SK-N-SH (cell line): Measurements from ENCODE around the gene MANF.

Source experiments
- EP300 ChIP-seq, 2 experiments: IDR thresholded peaks; 2 replicates each; pipeline versions ENCODE4 v1.4.0 to v1.6.1; 2012; ENCODE audit warnings: borderline replicate concordance in 1 of 2, low read depth in 1 of 2, low read length in 1 of 2
- JUND ChIP-seq: IDR thresholded peaks from 2 replicates; pipeline ENCODE4 v1.4.0; 2012
- MXI1 ChIP-seq: IDR thresholded peaks from 2 replicates; pipeline ENCODE4 v1.6.1; 2012; ENCODE audit warnings: mild to moderate bottlenecking, low read depth, low read length, improper control_type of control experiment
- SIN3A ChIP-seq: IDR thresholded peaks from 2 replicates; pipeline ENCODE4 v1.6.1; 2012; ENCODE audit warnings: low read depth, mild to moderate bottlenecking, low read length, moderate library complexity, borderline replicate concordance
- YY1 ChIP-seq: IDR thresholded peaks from 2 replicates; pipeline ENCODE4 v1.4.0; 2012; ENCODE audit warnings: low read depth, mild to moderate bottlenecking
- TF ChIP-seq, protein P1 (sequence below): fragments of 200-600 bp; sonication (generic); IDR thresholded peaks from 2 replicates; pipeline ENCODE4 v1.6.1; 2017; ENCODE audit warnings: antibody characterized with exemption, mild to moderate bottlenecking, moderate library complexity

DNA sequence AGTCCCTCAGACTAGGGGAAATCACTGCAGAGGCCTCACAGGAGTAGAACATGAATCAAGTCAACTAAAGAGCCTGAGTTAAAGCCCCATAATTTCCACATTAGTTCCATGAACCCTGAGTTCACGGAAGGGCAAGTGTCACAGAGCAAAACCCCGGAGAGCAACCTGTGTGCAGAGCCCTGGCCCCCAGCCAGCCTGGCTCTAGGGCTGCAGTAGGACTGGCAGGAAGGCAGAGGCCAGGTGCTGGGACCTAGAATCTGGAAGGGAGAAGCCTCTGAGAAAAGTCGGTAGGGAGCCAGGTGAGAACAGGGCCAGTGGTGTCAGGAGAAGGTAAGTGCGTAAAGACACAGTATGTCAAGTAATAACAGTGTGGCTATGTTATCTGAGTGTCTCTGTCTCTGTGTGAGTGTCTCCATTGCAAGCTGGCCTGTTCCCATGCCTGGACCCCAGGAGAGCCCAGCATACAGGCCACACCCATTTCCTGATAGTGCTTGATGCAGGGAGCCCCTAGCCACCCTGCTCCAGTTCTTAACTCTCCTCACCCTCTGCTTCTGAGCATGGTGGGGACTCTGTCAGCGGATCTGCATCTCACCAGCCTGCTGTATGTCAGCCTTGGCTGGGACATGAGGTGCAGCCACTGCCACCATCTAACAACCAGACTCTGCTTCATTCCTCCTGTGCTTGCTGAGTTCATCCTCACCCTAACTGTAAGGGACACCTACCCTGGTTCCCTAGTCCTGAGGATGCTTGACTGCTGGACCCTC is 11.3 kb upstream of the MANF start:
- TF ChIP-seq JUND (no peak), EP300 (IDR thresholded peaks at IDR 0.05; ENCODE audit: borderline replicate concordance in 1 of 2, low read depth in 1 of 2, low read length in 1 of 2) (no peak), YY1 (no peak), MXI1 (no peak), SIN3A (no peak)
- TF ChIP-seq, protein P1, sequence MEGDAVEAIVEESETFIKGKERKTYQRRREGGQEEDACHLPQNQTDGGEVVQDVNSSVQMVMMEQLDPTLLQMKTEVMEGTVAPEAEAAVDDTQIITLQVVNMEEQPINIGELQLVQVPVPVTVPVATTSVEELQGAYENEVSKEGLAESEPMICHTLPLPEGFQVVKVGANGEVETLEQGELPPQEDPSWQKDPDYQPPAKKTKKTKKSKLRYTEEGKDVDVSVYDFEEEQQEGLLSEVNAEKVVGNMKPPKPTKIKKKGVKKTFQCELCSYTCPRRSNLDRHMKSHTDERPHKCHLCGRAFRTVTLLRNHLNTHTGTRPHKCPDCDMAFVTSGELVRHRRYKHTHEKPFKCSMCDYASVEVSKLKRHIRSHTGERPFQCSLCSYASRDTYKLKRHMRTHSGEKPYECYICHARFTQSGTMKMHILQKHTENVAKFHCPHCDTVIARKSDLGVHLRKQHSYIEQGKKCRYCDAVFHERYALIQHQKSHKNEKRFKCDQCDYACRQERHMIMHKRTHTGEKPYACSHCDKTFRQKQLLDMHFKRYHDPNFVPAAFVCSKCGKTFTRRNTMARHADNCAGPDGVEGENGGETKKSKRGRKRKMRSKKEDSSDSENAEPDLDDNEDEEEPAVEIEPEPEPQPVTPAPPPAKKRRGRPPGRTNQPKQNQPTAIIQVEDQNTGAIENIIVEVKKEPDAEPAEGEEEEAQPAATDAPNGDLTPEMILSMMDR: no peak
